ENCODE data around the gene LRP1. TPM values are rescaled to one million over a fixed set of nuclear protein-coding genes. Genes with fewer than 3 reads are reported as not detected.

Gene LRP1
- total and polyA plus RNA-seq, 4 donors = 87.5 to 375 (median 139) TPM

DNA sequence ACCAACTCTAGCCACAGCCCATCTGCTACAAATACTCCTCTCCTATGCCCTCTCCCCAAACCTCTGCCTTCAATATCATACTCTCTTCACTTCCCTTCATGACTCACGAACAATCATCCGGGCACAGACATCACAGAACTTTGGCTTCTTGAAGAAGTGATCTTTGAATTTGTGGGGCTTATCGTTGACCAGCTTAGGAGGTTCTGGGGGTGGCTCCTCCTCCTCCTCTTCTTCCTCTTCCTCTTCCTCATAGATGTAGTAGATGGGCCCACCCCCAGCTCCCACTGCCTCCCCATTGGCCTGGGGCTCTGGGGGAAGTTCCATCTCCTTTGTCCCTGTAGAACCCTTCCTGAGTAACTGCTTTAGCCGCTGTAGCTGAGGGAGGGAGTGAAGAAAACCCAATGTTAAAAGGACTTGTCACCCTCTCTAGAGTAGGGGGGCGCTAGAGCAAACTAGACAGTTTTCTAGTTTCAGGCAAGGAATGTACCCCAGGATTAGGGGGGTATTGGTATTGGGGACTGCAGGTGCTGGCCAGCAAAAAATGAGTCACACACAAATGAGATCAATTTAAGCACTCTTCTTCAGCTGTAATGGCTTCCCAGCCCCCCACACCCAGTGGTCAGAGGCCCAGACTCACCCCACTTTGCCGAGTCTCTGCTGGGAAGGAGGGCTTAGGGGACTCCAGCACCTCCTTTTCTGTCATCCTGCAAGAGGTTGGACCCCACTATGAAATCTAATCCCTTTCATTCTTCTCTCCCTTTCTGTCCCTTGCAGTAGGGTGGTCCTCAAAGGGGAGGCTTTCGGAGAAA lies 120.9 kb downstream of the LRP1 start:
- WGBS = 84% methylated on average over 7 of the region's 7 CpGs
- no peak overlapping the region for H3K27ac ChIP-seq (ENCODE audit: low read depth in 1 of 2, low read length in 2 of 2)
- H3K9me3 ChIP-seq (ENCODE audit: control insufficient read depth in 4 of 4, low read length in 3 of 4) = no peaks in the 10 kb centered on the region
- TF ChIP-seq, protein P1, sequence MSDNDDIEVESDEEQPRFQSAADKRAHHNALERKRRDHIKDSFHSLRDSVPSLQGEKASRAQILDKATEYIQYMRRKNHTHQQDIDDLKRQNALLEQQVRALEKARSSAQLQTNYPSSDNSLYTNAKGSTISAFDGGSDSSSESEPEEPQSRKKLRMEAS (IDR thresholded peaks at IDR 0.05) = no peak
- TF ChIP-seq JUND (IDR thresholded peaks at IDR 0.05) (no peak), TAF1 (conservative IDR thresholded peaks at IDR 0.05) (no peak), SP1 (IDR thresholded peaks at IDR 0.05) (no peak), RAD21 (IDR thresholded peaks at IDR 0.05) (no peak), HNF4A (conservative IDR thresholded peaks at IDR 0.05) (no peak), FOXA1 (IDR thresholded peaks at IDR 0.05) (no peak), YY1 (IDR thresholded peaks at IDR 0.05) (no peak), FOXA2 (IDR thresholded peaks at IDR 0.05) (no peak), HNF4G (IDR thresholded peaks at IDR 0.05) (no peak), EGR1 (IDR thresholded peaks at IDR 0.05; ENCODE audit: low read depth in 2 of 2) (no peak), GABPA (IDR thresholded peaks at IDR 0.05 in 1 of 2, conservative IDR thresholded peaks at IDR 0.05 in 1 of 2) (no peak)
- TF ChIP-seq, protein P2, sequence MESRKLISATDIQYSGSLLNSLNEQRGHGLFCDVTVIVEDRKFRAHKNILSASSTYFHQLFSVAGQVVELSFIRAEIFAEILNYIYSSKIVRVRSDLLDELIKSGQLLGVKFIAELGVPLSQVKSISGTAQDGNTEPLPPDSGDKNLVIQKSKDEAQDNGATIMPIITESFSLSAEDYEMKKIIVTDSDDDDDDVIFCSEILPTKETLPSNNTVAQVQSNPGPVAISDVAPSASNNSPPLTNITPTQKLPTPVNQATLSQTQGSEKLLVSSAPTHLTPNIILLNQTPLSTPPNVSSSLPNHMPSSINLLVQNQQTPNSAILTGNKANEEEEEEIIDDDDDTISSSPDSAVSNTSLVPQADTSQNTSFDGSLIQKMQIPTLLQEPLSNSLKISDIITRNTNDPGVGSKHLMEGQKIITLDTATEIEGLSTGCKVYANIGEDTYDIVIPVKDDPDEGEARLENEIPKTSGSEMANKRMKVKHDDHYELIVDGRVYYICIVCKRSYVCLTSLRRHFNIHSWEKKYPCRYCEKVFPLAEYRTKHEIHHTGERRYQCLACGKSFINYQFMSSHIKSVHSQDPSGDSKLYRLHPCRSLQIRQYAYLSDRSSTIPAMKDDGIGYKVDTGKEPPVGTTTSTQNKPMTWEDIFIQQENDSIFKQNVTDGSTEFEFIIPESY (IDR thresholded peaks at IDR 0.05) = no peak
- TF ChIP-seq, protein P3, sequence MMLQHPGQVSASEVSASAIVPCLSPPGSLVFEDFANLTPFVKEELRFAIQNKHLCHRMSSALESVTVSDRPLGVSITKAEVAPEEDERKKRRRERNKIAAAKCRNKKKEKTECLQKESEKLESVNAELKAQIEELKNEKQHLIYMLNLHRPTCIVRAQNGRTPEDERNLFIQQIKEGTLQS (IDR thresholded peaks at IDR 0.05) = no peak
- TF ChIP-seq, protein P4, sequence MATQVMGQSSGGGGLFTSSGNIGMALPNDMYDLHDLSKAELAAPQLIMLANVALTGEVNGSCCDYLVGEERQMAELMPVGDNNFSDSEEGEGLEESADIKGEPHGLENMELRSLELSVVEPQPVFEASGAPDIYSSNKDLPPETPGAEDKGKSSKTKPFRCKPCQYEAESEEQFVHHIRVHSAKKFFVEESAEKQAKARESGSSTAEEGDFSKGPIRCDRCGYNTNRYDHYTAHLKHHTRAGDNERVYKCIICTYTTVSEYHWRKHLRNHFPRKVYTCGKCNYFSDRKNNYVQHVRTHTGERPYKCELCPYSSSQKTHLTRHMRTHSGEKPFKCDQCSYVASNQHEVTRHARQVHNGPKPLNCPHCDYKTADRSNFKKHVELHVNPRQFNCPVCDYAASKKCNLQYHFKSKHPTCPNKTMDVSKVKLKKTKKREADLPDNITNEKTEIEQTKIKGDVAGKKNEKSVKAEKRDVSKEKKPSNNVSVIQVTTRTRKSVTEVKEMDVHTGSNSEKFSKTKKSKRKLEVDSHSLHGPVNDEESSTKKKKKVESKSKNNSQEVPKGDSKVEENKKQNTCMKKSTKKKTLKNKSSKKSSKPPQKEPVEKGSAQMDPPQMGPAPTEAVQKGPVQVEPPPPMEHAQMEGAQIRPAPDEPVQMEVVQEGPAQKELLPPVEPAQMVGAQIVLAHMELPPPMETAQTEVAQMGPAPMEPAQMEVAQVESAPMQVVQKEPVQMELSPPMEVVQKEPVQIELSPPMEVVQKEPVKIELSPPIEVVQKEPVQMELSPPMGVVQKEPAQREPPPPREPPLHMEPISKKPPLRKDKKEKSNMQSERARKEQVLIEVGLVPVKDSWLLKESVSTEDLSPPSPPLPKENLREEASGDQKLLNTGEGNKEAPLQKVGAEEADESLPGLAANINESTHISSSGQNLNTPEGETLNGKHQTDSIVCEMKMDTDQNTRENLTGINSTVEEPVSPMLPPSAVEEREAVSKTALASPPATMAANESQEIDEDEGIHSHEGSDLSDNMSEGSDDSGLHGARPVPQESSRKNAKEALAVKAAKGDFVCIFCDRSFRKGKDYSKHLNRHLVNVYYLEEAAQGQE (IDR thresholded peaks at IDR 0.05) = no peak
- H3K36me3 ChIP-seq (ENCODE audit: control insufficient read depth in 4 of 4, insufficient read depth in 3 of 4, low read depth in 1 of 4, low read length in 3 of 4) = no peaks in the 10 kb centered on the region
- H3K4me1 ChIP-seq (ENCODE audit: control insufficient read depth in 4 of 4, insufficient read depth in 4 of 4, low read length in 3 of 4) = peaks cover 0 to 8% (median 4%) of the 10 kb centered on the region in 4 donors
- no peak overlapping the region for H3K4me3 ChIP-seq (ENCODE audit: low read depth in 1 of 3, low read length in 3 of 3)
- no peak for DNase-seq (ENCODE audit: low spot score)
- H3K9ac ChIP-seq (ENCODE audit: low read depth in 1 of 2, low read length in 2 of 2) = no peak overlapping the region
- no peaks in the 10 kb centered on the region for H3K27me3 ChIP-seq (ENCODE audit: control insufficient read depth in 4 of 4, insufficient read depth in 4 of 4, low read length in 3 of 4)

DNA sequence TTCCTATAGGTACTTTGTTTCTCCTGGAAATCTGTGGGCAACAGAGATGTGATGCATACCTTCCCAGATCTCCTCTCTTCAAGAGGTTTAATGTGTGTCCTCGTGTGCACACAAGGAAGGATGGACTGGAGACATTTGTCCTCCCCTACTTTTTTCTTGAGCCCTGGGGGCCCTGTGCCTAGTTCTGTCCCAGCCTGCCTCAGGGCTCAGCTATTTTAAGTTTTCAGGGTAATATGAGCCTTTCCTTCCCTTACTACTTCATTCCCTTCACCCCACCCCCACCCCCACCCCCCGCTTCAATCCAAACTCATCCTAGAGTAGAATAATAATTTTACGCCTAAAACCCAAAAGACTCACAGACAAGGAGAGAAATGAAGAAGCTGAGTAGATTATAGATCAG lies 122.3 kb downstream of the LRP1 start:
- Histone ChIP-seq H3K4me1 (ENCODE audit: control insufficient read depth in 4 of 4, insufficient read depth in 4 of 4, low read length in 3 of 4) (no peaks in the 10 kb centered on the region), H3K9ac (ENCODE audit: low read depth in 1 of 2, low read length in 2 of 2) (no peak overlapping the region), H3K9me3 (ENCODE audit: control insufficient read depth in 4 of 4, low read length in 3 of 4) (no peaks in the 10 kb centered on the region), H3K4me3 (ENCODE audit: low read depth in 1 of 3, low read length in 3 of 3) (no peak overlapping the region), H3K36me3 (ENCODE audit: control insufficient read depth in 4 of 4, insufficient read depth in 3 of 4, low read depth in 1 of 4, low read length in 3 of 4) (peaks cover 0 to 10% (median 4%) of the 10 kb centered on the region in 4 donors), H3K27me3 (ENCODE audit: control insufficient read depth in 4 of 4, insufficient read depth in 4 of 4, low read length in 3 of 4) (no peaks in the 10 kb centered on the region), H3K27ac (ENCODE audit: low read depth in 1 of 2, low read length in 2 of 2) (no peak overlapping the region)
- DNase-seq (ENCODE audit: low spot score) = no peak
- WGBS = 94% methylated on average over 3 of the region's 3 CpGs
- TF ChIP-seq FOXA1 (IDR thresholded peaks at IDR 0.05) (no peak), RXRA (IDR thresholded peaks at IDR 0.05) (no peak), TAF1 (conservative IDR thresholded peaks at IDR 0.05) (no peak), NR2F2 (IDR thresholded peaks at IDR 0.05) (no peak), RAD21 (IDR thresholded peaks at IDR 0.05) (no peak), FOXA2 (IDR thresholded peaks at IDR 0.05) (no peak), HNF4A (conservative IDR thresholded peaks at IDR 0.05) (no peak), YY1 (IDR thresholded peaks at IDR 0.05) (no peak), EGR1 (IDR thresholded peaks at IDR 0.05; ENCODE audit: low read depth in 2 of 2) (no peak), SP1 (IDR thresholded peaks at IDR 0.05) (no peak), GABPA (IDR thresholded peaks at IDR 0.05 in 1 of 2, conservative IDR thresholded peaks at IDR 0.05 in 1 of 2) (no peak), JUND (IDR thresholded peaks at IDR 0.05) (no peak), HNF4G (IDR thresholded peaks at IDR 0.05) (no peak)
- TF ChIP-seq, protein P3 (IDR thresholded peaks at IDR 0.05) = no peak
- TF ChIP-seq, protein P4 (IDR thresholded peaks at IDR 0.05) = no peak
- TF ChIP-seq, protein P2 (IDR thresholded peaks at IDR 0.05) = no peak
